Neuron (in vitro differentiated cells): ENCODE measurements around the gene PMVK.
"Not testable (repeated sequence)": the region's sequence is repeated elsewhere in the genome, so short reads cannot be mapped to it uniquely, and the experiment has no call there.

ENCODE experiments used
- H2AFZ ChIP-seq: one replicate; pipeline ENCODE4 v1.6.1; 2013; ENCODE audit warnings: low read depth, mild to moderate bottlenecking, inconsistent platforms, low read length, moderate library complexity
- H3K27me3 ChIP-seq: one replicate; pipeline ENCODE4 v1.6.1; 2013; ENCODE audit warnings: low read length; ENCODE audit not compliant: insufficient read depth
- H3K36me3 ChIP-seq: one replicate; pipeline ENCODE4 v1.6.1; 2013; ENCODE audit warnings: low read length; ENCODE audit not compliant: insufficient read depth
- H3K4me1 ChIP-seq: one replicate; pipeline ENCODE4 v1.6.1; 2013; ENCODE audit warnings: low read length; ENCODE audit not compliant: insufficient read depth
- H3K4me3 ChIP-seq: 2 replicates; pipeline ENCODE4 v1.5.1; 2013; ENCODE audit warnings: mild to moderate bottlenecking, low read length, moderate library complexity
- H3K9me3 ChIP-seq: one replicate; pipeline ENCODE4 v1.6.1; 2013; ENCODE audit warnings: low read length

PMVK gene

GRCh38 chr1:154936555-154937084 is at the start of gene PMVK:
TSS of gene PMVK (minus strand) at chr1:154936719. CDS start at chr1:154936685, 34 bp downstream.
- H3K9me3 ChIP-seq = no peaks in the 10 kb centered on the region
- H3K4me1 ChIP-seq = peaks cover 32% of the 10 kb centered on the region
- H3K27me3 ChIP-seq = no peaks in the 10 kb centered on the region
- peaks cover 3% of the 10 kb centered on the region for H3K36me3 ChIP-seq
- peak within 1 kb of the TSS; percentile 71 for H3K4me3 ChIP-seq
- H2AFZ ChIP-seq = peak within 1 kb of the TSS; percentile 56

- H3K9me3 ChIP-seq = no peaks in the 10 kb centered on the region
- H2AFZ ChIP-seq = no peak overlapping the region
- H3K4me3 ChIP-seq = peak overlapping the region; percentile 62
- H3K36me3 ChIP-seq = peaks cover 24% of the 10 kb centered on the region
- no peaks in the 10 kb centered on the region for H3K27me3 ChIP-seq
- peaks cover 10% of the 10 kb centered on the region for H3K4me1 ChIP-seq
These were observed 47.4 kb upstream of the PMVK start for GRCh38 chr1:154983776-154984466.

- Histone ChIP-seq H3K9me3 (no peaks in the 10 kb centered on the region), H3K4me1 (peaks cover 10% of the 10 kb centered on the region), H3K27me3 (no peaks in the 10 kb centered on the region), H3K36me3 (peaks cover 22% of the 10 kb centered on the region), H2AFZ (peak within 1 kb of the TSS; percentile 44), H3K4me3 (peak within 1 kb of the TSS; percentile 62)
These were observed 46.6 kb upstream of the PMVK start, which contains the start of gene FLAD1 for GRCh38 chr1:154982897-154983648. TSS of gene FLAD1 (plus strand) at chr1:154983344. CDS start at chr1:154983695, 351 bp downstream.

- Histone ChIP-seq H3K4me1 (peaks cover 10% of the 10 kb centered on the region), H2AFZ (peak overlapping the region; percentile 44), H3K27me3 (no peaks in the 10 kb centered on the region), H3K4me3 (peak overlapping the region; percentile 62), H3K36me3 (peaks cover 19% of the 10 kb centered on the region), H3K9me3 (no peaks in the 10 kb centered on the region)
These were observed 45.8 kb upstream of the PMVK start for GRCh38 chr1:154982341-154982740.

GRCh38 chr1:154978360-154978759 is 41.8 kb upstream of the PMVK start:
- no peaks in the 10 kb centered on the region for H3K9me3 ChIP-seq
- H3K4me1 ChIP-seq = peaks cover 17% of the 10 kb centered on the region
- no peaks in the 10 kb centered on the region for H3K27me3 ChIP-seq
- no peak overlapping the region for H3K4me3 ChIP-seq
- H2AFZ ChIP-seq = no peak overlapping the region
- H3K36me3 ChIP-seq = peaks cover 13% of the 10 kb centered on the region

- not testable (repeated sequence) for H3K9me3 ChIP-seq, H2AFZ ChIP-seq, H3K27me3 ChIP-seq, H3K4me3 ChIP-seq
- peaks cover 13% of the 10 kb centered on the region for H3K36me3 ChIP-seq
- H3K4me1 ChIP-seq = peaks cover 20% of the 10 kb centered on the region
These were observed 41.2 kb upstream of the PMVK start for GRCh38 chr1:154977762-154978161.

- peak overlapping the region; percentile 89 for H3K4me3 ChIP-seq
- H3K36me3 ChIP-seq = peaks cover 13% of the 10 kb centered on the region
- H3K27me3 ChIP-seq = no peaks in the 10 kb centered on the region
- peaks cover 37% of the 10 kb centered on the region for H3K4me1 ChIP-seq
- H2AFZ ChIP-seq = peak overlapping the region; percentile 0
- no peaks in the 10 kb centered on the region for H3K9me3 ChIP-seq
These were observed 39.0 kb upstream of the PMVK start for GRCh38 chr1:154975409-154976059.

- Histone ChIP-seq H3K27me3 (no peaks in the 10 kb centered on the region), H3K9me3 (no peaks in the 10 kb centered on the region), H3K4me1 (peaks cover 44% of the 10 kb centered on the region), H2AFZ (peak overlapping the region; percentile 0), H3K36me3 (peaks cover 13% of the 10 kb centered on the region), H3K4me3 (peak overlapping the region; percentile 89)
These were observed 38.4 kb upstream of the PMVK start for GRCh38 chr1:154974808-154975408.

GRCh38 chr1:154974102-154974807 is 37.7 kb upstream of the PMVK start, which contains the start of gene CKS1B:
TSS of gene CKS1B (plus strand) at chr1:154974681. CDS start at chr1:154974746, 65 bp downstream.
- Histone ChIP-seq H2AFZ (peak within 1 kb of the TSS; percentile 46), H3K27me3 (no peaks in the 10 kb centered on the region), H3K9me3 (no peaks in the 10 kb centered on the region), H3K36me3 (peaks cover 11% of the 10 kb centered on the region), H3K4me1 (peaks cover 50% of the 10 kb centered on the region), H3K4me3 (peak within 1 kb of the TSS; percentile 89)

- Histone ChIP-seq H3K27me3 (no peaks in the 10 kb centered on the region), H3K4me3 (peak overlapping the region; percentile 89), H3K4me1 (peaks cover 55% of the 10 kb centered on the region), H2AFZ (peak overlapping the region; percentile 46), H3K36me3 (peaks cover 8% of the 10 kb centered on the region), H3K9me3 (no peaks in the 10 kb centered on the region)
These were observed 37.0 kb upstream of the PMVK start for GRCh38 chr1:154973344-154974101.

- Histone ChIP-seq H3K36me3 (peaks cover 6% of the 10 kb centered on the region), H3K9me3 (no peaks in the 10 kb centered on the region), H3K27me3 (no peaks in the 10 kb centered on the region), H2AFZ (no peak overlapping the region), H3K4me1 (peaks cover 56% of the 10 kb centered on the region), H3K4me3 (peak overlapping the region; percentile 3)
These were observed 36.2 kb upstream of the PMVK start for GRCh38 chr1:154972517-154973343.
